ENCODE results near the gene LILRA2.

GRCh38 chr19:54594737-54595136 lies 21.1 kb downstream of the LILRA2 start:
- TF ChIP-seq CTCF (IDR thresholded peaks at IDR 0.05) (no peak), POLR2A (IDR thresholded peaks at IDR 0.05) (no peak), EP300 (IDR thresholded peaks at IDR 0.05) (no peak)
